ENCODE results near the gene CASP6. TPM values are rescaled to one million over a fixed set of nuclear protein-coding genes. Genes with fewer than 3 reads are reported as not detected.

Gene CASP6
- total RNA-seq, 1 donor from 2014 or later = 16.7 TPM

DNA sequence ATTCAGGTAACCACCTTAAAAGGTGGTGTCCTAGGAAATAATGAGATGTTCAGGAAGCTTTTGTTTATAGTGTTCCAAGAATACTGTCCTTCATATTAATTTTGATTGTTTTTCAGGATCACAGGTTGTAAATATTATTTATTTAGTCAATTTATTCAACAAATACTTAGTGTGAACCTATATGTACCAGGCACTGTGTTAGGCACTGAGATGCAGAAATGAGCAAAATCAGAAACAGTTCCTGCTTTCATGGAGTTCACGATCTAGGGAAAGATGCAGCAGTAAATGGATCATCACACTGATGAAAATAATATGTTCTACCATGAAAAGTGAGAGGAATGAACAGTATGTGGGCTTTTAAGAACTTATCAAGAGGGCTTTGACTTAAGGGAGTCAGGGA lies 44.9 kb upstream of the CASP6 start:
- H3K4me1 Mint-ChIP-seq (ENCODE audit: low read depth) = no peaks in the 10 kb centered on the region
- H3K4me3 Mint-ChIP-seq (ENCODE audit: unreplicated experiment) = no peak overlapping the region
- H3K27ac Mint-ChIP-seq (ENCODE audit: unreplicated experiment) = no peak overlapping the region
- no peak for DNase-seq (ENCODE audit: low spot score)
- H3K27me3 Mint-ChIP-seq (ENCODE audit: low read depth) = peaks cover 18% of the 10 kb centered on the region
- no peaks in the 10 kb centered on the region for H3K36me3 Mint-ChIP-seq (ENCODE audit: low read depth)
- no peaks in the 10 kb centered on the region for H3K9me3 Mint-ChIP-seq (ENCODE audit: low read depth)
- TF ChIP-seq, protein P1, sequence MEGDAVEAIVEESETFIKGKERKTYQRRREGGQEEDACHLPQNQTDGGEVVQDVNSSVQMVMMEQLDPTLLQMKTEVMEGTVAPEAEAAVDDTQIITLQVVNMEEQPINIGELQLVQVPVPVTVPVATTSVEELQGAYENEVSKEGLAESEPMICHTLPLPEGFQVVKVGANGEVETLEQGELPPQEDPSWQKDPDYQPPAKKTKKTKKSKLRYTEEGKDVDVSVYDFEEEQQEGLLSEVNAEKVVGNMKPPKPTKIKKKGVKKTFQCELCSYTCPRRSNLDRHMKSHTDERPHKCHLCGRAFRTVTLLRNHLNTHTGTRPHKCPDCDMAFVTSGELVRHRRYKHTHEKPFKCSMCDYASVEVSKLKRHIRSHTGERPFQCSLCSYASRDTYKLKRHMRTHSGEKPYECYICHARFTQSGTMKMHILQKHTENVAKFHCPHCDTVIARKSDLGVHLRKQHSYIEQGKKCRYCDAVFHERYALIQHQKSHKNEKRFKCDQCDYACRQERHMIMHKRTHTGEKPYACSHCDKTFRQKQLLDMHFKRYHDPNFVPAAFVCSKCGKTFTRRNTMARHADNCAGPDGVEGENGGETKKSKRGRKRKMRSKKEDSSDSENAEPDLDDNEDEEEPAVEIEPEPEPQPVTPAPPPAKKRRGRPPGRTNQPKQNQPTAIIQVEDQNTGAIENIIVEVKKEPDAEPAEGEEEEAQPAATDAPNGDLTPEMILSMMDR (IDR thresholded peaks at IDR 0.05) = no peak

- Mint-ChIP-seq H3K27me3 (ENCODE audit: low read depth) (peaks cover 21% of the 10 kb centered on the region), H3K4me1 (ENCODE audit: low read depth) (no peaks in the 10 kb centered on the region), H3K9me3 (ENCODE audit: low read depth) (no peaks in the 10 kb centered on the region)
Measured at GRCh38 chr4:109746728-109747127, 43.5 kb upstream of the CASP6 start.

DNA sequence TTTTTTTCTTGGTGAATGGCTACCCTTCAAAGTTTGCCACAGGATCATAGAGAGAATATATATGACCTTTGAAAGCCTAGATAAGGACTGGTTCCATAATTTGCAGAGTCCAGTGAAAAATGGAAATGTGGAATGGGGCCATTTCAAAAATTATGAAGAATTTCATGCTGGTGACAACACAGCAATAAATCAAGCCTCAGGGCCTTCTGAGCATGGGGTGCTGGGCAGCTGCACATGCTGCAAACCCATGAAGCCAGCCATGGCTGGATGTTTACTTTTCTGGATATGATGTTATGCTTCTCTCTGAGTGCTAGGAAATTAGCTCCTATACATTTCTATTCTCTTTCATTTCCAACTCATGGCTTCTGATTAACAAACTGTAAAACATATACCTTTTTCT lies 42.6 kb upstream of the CASP6 start:
- no peak overlapping the region for H3K27ac Mint-ChIP-seq (ENCODE audit: unreplicated experiment)
- no peaks in the 10 kb centered on the region for H3K36me3 Mint-ChIP-seq (ENCODE audit: low read depth)
- no peaks in the 10 kb centered on the region for H3K4me1 Mint-ChIP-seq (ENCODE audit: low read depth)
- DNase-seq (ENCODE audit: low spot score) = no peak
- H3K9me3 Mint-ChIP-seq (ENCODE audit: low read depth) = no peaks in the 10 kb centered on the region
- peaks cover 26% of the 10 kb centered on the region for H3K27me3 Mint-ChIP-seq (ENCODE audit: low read depth)
- TF ChIP-seq, protein P1 (IDR thresholded peaks at IDR 0.05) = no peak
- no peak overlapping the region for H3K4me3 Mint-ChIP-seq (ENCODE audit: unreplicated experiment)

More at GRCh38 chr4:109746728-109747127, 43.5 kb upstream of the CASP6 start:
- no peak overlapping the region for H3K27ac Mint-ChIP-seq (ENCODE audit: unreplicated experiment)
- no peak overlapping the region for H3K4me3 Mint-ChIP-seq (ENCODE audit: unreplicated experiment)
- no peak for DNase-seq (ENCODE audit: low spot score)
- TF ChIP-seq, protein P1 (IDR thresholded peaks at IDR 0.05) = no peak
- no peaks in the 10 kb centered on the region for H3K36me3 Mint-ChIP-seq (ENCODE audit: low read depth)

GRCh38 chr4:109739547-109739946 lies 36.3 kb upstream of the CASP6 start:
- H3K27ac Mint-ChIP-seq (ENCODE audit: unreplicated experiment) = no peak overlapping the region
- peaks cover 15% of the 10 kb centered on the region for H3K27me3 Mint-ChIP-seq (ENCODE audit: low read depth)
- no peak overlapping the region for H3K4me3 Mint-ChIP-seq (ENCODE audit: unreplicated experiment)
- no peaks in the 10 kb centered on the region for H3K36me3 Mint-ChIP-seq (ENCODE audit: low read depth)
- TF ChIP-seq, protein P1 (IDR thresholded peaks at IDR 0.05) = no peak
- H3K9me3 Mint-ChIP-seq (ENCODE audit: low read depth) = no peaks in the 10 kb centered on the region
- no peak for DNase-seq (ENCODE audit: low spot score)
- peaks cover 11% of the 10 kb centered on the region for H3K4me1 Mint-ChIP-seq (ENCODE audit: low read depth)

DNA sequence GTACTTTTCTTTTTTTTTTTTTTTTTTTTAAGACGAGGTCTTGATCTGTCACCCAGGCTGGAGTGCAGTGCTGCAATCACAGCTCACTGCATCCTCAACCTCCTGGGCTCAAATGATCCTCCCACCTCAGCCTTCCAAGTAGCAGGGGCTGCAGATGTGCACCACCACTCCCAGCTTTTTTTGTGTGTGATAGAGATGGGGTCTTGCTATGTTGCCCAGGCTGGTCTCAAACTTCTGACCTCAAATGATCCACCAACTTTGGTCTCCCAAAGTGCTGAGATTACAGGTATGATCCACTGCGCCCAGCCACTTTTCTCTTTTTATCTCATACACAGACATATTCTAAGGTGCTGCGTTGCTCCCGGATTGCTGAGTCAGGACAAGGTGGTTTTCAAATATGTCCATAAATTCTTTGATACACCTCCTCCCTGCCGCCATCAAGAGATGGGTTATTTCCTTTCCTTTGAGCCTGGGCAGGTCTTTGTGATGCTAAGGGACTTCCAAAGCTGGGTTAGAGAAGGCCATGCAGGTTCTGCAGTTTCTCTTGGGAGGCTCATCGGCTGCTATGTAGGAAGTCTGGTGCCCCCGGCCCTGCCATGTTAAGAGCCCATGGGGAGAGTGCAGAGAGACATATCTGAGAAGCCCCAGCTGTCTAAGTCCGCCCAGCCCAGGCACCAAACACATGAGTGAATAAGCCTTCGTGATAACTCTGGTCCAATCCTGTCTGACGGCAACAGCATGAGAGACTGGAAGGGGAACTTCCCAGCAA lies 35.0 kb upstream of the CASP6 start:
- peaks cover 10% of the 10 kb centered on the region for H3K27me3 Mint-ChIP-seq (ENCODE audit: low read depth)
- no peaks in the 10 kb centered on the region for H3K9me3 Mint-ChIP-seq (ENCODE audit: low read depth)
- TF ChIP-seq, protein P1 (IDR thresholded peaks at IDR 0.05) = no peak
- no peaks in the 10 kb centered on the region for H3K36me3 Mint-ChIP-seq (ENCODE audit: low read depth)
- H3K27ac Mint-ChIP-seq (ENCODE audit: unreplicated experiment) = no peak overlapping the region
- DNase-seq (ENCODE audit: low spot score) = no peak
- no peak overlapping the region for H3K4me3 Mint-ChIP-seq (ENCODE audit: unreplicated experiment)
- H3K4me1 Mint-ChIP-seq (ENCODE audit: low read depth) = peaks cover 11% of the 10 kb centered on the region

All from chondrocyte (in vitro differentiated cells).